NCI-H345 (cell line): ENCODE data around the gene CTDSPL.

Experiments used
- DNase-seq: peaks from one replicate; lab custom pipeline; 2025; lab: John Stamatoyannopoulos, UW

CTDSPL gene

DNA sequence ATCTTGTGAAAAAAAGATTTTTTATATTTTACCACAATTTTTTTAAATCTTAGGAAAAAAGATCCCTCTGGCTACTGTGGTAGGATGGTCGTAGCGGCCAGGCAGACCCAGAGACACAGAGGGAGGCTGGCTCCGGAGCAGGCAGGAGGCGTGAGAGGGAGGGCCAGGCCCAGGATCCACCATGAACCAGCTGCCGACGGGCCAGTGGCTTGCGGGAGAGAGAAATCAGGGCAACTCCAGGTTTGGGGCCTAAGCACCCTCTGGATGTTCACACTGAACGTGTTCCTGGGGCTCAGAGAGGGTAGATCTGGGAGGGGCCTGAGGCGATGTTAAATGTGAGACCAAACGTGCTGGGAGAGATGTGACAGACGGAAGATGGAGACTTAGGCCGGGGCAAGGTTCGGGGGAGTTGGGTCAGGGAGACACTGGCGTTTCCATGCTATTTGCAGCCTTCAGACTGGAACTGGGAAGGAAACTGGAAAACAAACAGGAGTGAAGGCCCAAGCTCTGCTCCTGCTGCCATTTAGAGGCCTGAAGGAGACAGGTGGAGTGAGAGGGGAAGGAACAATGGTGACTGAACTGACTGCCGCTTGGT lies 127.3 kb downstream of the CTDSPL start:
- DNase-seq: no peak

DNA sequence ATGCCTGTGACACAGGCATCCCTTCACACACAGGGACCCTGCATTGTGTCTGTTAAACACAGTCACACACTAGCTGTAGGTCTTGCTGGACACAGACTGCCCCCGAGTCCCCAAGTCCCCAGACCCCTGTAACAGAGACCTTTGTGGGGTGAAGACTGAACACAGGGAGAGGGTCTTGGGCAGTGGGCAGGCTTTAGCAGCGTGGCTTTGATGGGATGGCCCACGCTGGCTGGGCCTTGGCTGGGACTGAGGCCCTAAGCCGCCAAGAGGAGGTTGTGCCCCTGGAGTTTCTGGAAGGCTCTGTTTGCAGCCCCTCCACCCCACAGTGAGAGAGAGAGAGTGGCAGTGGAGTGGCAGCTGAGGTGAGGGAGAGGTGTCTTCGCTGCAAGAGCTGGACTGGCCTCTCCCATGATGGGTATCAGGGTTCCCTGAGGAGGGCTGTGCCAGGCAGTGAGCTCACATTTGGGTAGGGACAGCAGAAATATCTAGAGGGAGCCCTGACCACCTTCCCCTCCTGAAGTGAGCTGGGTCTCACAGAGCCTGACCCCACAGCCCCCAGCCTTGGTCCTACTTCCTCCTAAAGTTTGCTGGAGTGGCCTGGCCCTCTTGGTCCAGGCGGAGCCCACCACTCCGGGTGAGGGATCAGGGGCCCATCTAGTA lies 128.3 kb downstream of the CTDSPL start:
- no peak for DNase-seq

DNA sequence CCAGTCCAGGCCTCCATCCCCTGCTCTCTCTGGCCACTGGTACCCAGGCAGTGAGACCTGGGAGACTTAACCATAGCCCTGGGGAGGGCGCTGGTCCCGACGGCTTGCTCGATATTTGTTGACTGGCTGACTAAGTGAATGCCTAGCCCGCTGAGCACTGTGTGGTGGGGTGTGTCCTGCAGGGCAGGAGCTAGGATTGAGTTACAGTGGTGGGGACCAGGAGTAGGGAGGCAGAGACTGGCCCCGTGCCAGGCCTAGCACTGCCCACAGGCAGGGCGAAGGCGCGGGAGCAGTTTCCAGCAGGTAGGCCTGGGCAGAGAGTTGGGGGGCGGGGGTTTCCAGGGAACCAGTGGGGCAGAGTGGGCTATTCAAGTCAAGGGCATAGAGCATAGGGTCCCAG lies 128.8 kb downstream of the CTDSPL start, which contains the start of gene VILL:
VILL (plus strand) TSS at position 260 of the 400 bp plus-strand sequence. CDS start 2,887 bp downstream, outside the sequence.
- peak; percentile 27 for DNase-seq

DNA sequence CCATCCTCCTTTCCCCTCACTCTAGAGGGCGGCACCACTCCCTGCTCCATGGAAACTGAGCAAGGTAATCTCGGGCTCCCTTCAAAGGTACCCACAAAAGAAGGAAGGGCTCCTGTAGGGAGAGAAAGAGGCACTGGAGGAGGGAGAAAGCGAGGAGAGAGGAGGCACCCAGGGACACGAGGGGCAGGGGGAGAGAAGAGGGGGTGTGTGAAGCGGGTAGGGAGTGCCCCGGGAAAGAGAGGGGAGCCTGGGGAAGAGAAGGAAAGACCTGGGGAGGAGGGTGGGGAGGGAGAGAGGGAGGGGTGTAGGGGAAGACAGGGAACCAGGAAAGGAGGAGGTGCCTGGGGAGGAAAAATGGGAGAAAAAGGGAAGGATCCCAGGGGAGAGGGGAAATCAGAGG lies 129.4 kb downstream of the CTDSPL start:
- DNase-seq: no peak

DNA sequence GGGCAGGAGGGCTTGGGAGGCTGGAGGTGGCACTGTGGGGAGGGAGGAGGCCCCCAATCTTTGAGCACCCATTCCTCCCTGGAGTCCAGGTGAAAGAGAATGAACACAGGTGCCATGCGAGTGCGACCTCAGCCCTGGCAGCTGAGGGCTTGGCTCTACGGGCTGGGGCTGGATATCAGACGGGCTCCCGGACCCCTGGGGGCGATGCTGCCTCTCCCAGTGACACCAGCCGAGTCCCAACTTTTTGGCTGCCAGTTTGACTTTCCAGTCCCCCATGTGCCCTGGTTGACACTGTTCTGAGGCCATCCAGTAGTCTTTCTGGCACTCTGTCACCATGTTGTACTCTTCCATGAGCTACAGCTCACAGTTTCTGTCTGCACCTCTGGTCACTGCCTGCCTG lies 130.1 kb downstream of the CTDSPL start:
- no peak for DNase-seq

DNA sequence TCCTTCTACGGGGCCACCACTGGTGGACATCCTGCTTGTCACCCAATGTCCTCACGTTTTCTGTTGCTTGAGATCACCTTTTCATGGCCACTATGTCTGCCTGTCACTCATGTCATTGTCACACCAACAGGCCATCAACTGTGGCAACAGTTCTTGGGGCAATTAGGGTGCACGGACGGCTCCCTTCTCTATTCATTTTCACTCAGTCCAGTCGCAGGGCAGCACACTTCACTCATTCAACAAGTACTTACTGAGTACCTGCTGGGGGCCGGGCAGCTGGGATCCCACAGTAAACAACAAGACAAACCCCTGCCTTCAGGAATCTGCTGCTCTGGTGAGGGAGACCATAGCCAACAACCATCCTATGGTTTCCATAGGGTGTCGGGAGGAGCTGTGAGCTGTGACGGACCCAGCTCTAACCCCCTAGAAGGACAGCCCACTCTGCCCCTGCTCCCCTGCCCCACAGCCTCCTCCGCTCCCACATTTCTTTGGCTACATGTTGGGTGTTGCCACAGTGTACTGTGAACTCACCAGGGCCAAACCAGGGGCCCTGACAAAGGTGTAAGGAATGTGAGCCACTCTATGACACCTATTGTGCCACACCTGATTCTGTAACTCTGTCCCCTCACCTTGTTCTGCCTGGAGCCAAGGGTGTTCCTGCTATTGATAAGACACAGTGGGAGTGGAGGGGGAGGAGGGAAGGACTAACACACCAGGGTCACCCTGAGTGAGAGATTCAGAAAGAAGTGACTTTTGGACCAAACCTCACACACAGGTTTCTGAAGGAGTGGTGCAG lies 130.8 kb downstream of the CTDSPL start:
- DNase-seq: no peak

DNA sequence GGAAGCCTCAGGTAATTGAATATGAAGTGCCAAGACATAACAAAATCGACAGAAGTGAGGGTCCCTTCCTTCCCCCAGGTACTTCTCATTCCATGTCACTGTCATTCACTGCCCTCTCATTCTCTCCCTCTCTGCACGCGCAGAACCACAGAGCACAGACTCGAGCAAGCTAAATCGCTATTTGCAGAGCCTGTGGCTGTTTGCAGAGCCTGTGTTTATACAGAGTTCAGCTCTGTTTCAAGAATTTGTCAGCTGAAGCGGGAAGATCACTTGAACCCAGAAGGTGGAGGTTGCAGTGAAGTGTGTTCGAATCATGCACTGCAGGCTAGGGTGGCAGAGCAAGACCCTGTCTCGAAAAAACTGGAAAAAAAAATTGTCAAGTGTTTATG lies 131.4 kb downstream of the CTDSPL start:
- DNase-seq: no peak

DNA sequence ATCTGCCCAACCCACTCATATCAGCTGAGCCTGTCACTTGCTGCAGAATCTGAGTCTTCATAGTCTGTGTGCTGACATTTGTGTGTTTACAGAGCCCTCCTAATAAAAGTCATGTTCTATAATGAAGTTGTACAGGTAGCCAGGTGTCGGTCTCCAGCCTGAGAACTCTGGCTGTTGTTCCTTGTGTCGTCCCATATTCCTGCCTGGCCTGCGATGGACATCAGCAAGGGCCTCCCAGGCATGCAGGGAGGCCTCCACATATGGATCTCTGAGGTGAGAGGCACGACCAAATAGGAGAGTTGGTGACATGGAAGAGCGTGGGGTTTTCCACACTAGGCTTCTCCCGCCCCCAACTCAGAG lies 131.8 kb downstream of the CTDSPL start:
- no peak for DNase-seq

DNA sequence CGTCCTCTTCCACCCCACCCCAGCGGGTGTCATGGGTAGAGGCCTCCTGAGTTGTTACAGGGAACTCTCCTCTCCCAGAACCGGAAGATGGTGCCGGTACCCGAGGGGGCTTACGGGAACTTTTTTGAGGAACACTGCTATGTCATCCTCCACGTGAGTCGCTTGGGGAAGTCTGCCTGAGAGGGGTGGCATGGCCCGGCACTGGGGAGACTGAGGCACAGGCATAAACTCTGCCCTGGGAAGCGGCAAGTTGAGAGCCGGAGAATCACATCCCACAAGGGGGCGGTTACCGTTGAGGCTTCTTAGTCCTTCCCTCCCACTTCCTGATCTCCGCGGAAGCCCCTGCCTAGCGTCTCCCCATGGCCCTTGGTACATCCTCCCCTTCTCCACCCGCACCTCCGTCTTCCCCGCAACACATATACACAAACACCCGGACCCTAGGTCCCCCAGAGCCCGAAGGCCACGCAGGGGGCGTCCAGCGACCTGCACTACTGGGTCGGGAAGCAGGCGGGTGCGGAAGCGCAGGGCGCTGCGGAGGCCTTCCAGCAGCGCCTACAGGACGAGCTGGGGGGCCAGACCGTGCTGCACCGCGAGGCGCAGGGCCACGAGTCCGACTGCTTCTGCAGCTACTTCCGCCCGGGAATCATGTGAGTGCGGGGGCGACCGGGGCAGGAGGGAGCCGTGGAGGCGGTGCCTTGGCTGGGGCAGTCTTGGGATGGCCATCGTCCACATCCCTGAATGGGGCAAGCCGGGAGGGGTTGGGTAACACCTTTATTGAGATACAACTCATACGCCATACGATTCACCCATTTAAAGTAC lies 132.3 kb downstream of the CTDSPL start:
- DNase-seq: no peak

DNA sequence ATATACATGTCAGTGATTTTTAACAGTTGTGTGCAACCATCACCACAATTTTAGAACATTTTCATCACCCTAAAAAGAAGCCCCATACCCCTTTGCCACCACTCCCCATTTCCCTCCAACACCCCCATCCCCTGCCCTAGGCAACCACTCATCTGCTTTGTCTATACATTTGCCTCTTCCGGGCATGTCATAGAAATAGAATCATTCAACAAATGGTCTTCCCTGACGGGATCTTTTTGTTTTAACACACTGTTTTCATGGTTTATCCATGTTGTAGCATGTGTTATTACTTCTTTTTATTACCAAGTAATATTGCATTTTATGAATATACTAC lies 132.9 kb downstream of the CTDSPL start:
- DNase-seq: no peak

DNA sequence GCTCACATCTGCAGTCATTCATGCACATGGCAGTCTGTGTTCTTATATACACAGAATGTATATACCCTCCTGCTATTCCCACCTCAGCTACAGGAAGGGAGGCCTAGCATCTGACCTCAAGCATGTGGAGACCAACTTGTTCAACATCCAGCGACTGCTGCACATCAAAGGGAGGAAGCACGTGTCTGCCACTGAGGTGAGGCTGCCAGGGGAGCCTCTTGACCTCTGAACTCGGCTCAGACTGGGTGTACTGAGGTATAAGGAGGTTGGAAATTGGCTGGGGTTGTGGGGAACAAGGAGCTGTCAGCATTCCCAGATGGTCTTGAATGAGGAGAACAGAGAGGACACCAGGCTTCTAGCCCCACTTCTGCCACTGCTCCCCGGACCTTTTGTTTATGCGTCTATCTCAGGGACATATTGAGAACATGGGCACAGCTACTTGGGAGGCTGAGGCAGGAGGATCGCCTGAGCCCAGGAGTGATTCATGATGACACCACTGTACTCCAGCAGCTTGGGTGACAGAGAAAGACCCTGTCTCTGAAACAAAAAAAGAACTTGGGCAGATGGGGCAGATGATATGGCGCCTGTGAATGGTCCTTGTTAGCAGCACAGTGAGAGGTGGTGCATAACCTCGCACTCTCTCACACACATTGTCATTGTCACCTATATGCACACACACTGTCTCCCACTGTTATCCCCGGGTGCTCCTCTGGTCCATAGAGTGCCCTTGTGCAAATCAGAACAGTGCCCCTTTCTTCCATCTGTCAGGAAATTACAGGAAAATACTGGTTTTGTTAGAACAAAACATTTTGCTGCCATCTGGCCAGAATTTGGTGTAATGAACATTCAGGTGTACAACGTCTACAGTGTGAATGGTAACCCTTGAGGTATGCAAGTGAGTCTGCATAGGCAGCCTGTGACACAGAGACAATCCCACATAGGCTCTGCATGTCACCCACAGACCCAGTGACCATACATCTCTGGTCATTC lies 134.3 kb downstream of the CTDSPL start:
- DNase-seq: no peak

DNA sequence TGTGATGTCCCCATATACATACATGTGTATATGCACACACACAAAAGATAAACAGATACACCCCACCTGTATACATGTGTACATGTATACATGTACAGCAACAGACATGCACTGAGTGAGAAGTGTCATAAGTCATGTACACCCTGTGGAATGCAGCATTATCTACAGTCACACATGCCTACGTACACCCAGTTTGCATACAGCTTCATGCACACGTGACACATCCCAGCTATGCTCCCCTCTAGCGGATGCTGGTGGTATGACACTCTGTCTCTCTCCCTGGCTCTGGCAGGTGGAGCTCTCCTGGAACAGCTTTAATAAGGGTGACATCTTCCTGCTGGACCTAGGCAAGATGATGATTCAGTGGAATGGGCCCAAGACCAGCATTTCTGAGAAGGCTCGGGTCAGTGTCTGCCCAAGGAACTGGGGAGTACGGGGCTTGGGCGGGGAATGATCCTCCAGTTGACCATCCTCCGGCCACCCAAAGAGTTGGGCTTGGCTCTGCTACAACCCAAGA lies 135.2 kb downstream of the CTDSPL start:
- DNase-seq: peak; percentile 63

DNA sequence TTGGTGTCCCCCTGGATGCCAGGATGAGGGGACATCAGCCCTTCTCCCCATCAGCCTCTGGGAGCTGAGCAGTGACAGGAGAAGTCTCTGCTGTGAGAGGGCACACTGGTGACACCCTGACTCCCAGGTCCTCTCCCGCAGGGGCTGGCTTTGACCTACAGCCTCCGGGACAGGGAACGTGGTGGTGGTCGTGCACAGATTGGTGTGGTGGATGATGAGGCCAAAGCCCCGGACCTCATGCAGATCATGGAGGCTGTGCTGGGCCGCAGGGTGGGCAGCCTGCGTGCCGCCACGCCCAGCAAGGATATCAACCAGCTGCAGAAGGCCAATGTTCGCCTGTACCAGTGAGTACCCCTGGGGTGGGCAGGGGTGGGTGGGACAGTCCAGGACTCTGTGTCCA lies 135.7 kb downstream of the CTDSPL start:
- no peak for DNase-seq

DNA sequence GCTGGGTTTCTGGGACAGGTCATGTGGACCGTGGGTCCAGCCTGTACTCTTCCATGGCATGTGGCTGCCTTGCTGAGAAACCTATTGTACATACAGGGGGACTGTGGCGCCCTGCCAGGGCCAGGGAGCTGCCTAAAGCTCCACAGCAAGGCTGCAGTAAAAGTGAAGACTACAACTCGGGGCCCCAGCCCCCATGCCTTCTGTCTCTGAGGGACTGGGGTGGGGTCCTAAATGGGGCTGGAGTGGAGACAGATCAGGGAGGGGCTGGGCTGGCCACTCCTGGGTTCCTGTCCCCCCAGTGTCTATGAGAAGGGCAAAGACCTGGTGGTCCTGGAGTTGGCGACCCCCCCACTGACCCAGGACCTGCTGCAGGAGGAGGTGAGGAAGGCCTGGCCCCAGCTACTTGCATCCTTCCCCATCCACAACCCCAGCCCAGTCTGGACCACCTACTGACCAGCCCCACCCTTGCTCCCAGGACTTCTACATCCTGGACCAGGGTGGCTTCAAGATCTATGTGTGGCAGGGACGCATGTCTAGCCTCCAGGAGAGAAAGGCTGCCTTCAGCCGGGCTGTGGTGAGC lies 136.2 kb downstream of the CTDSPL start:
- DNase-seq: no peak

DNA sequence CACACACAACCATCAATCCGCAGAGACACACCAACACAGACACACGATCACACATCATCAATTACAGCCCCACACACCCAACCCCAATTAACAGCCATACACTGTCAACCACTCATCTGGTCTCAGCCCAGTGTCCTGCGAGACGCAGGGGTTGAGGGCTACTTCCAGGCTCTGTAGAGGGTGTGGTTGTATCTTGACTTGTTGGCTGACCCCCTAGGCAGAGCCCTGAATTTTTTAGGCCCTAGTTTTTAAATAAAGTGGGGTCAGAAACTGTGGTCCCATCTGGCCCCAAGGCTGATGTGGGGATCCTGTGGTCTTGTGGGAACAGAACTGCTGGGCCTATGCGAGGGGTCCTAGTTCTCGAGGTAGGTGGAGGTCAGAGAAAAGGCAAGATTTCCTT lies 138.2 kb downstream of the CTDSPL start:
- DNase-seq: no peak

DNA sequence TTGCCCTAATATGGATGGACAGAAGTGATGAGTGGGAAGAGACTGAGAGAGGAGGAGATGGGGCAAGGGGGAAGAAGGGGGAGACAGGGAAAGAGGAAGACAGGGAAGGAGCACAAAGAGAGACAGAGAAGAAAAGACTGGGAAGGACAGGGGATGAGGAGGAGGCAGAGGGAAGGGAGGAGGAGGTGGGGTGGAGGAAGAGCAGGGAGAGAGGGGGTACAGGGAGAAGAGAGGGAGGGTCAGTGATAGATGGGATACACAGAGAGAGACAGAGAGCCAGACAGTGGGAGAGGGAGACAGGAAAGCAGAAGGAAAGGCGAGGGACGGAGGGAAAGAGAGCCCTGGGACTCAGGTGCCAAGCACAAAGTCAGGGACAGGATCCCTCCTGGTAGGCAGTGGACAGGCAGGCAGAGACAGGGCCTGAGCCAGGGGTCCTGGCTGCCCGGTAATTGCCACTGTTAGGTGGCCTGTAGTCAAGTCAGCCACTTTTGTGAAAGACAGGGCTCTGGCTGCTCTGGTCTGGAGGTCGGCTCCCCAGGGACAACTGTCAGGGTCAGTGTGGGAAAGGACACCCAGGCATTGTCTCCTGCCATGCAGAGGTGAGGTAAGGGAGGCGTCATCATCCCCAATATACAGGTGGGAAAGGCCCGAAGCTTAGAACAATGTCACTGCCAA lies 138.7 kb downstream of the CTDSPL start:
- no peak for DNase-seq

DNA sequence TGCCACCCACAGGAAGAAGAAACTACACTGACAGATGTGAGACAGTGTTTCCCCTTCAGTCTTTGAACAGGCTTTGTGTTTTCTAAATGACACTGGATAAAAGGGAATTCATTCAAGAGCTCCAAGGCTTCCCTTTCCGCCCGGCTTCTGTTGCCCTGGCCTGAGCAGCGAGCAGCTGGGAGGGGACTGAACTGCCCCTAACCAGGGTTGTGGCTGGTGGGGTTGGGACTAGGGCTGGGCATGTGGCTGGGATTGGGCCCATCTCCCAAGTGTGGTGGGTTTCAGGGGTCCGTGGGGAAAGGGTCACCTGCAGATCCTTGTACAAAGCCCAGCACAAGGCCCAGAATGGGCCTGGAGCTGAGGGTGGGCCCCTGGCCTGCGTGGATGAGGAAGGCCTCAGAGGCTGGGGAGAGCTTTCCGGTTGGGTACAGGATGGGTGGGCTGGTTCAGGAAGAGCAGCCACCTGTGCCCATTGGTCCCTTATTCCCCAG lies 139.3 kb downstream of the CTDSPL start:
- no peak for DNase-seq

DNA sequence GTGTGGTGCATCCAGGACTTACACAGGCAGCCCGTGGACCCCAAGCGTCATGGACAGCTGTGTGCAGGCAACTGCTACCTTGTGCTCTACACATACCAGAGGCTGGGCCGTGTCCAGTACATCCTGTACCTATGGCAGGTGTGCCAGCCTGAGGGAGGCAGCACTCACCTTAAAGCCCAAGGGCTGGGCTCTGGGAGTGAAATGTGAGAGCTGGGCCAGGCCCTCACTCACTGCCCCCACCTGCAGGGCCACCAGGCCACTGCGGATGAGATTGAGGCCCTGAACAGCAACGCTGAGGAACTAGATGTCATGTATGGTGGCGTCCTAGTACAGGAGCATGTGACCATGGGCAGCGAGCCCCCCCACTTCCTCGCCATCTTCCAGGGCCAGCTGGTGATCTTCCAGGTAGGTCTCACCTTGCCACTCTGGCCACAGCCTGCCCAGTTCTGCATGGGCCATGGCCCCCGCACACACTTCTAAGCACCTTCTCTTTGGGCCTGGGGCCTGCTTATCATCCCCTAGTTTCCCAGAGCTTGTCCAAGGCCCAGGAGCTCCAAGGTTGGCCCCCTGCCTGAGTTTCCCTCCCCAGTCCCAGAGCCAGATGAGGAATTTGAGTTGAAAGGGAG lies 139.9 kb downstream of the CTDSPL start:
- DNase-seq: no peak

DNA sequence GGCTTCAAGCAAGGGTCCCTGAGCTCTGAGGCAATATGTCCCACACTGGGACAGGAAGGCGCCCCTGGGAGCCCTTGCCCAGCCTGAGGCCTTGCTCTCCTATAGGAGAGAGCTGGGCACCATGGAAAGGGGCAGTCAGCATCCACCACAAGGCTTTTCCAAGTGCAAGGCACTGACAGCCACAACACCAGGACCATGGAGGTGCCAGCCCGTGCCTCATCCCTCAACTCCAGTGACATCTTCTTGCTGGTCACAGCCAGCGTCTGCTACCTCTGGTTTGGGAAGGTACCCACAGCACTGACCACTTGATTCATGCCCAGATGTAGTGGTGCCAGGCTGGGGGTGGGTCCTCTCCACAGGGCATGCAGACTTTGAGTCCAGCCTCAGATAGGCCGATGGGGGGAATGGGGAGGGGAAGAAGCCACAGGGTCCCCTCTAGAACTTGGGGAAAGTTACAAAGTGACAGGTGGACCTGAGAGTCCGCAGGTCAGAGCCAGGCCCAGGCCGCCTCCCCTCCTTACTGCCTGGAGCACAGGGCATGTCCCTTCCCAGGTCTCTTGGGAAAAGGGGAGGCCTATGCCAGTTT lies 140.7 kb downstream of the CTDSPL start:
- DNase-seq: no peak
